GM23338 (cell line): ENCODE data around the gene FABP6. TPM values are rescaled to one million over a fixed set of nuclear protein-coding genes. Genes with fewer than 3 reads are reported as not detected.
"Not testable (repeated sequence)": the region's sequence is repeated elsewhere in the genome, so short reads cannot be mapped to it uniquely, and the experiment has no call there.

ENCODE experiments used
- ATAC-seq: fragments of 200-7000 bp; cut with Tn5 transposase; 3 replicates; pipeline ENCODE4 v1.9.1; 2020
- DNase-seq: peaks from one replicate; pipeline ENCODE4 v3.0.0-alpha.2; 2015; ENCODE audit warnings: low spot score
- H2AFZ ChIP-seq: fragments of 200-600 bp; sonication (generic); 2 replicates; pipeline ENCODE4 v1.8.0; 2016; ENCODE audit warnings: antibody characterized with exemption, mild to moderate bottlenecking, moderate library complexity
- H3F3A ChIP-seq: fragments of 200-600 bp; sonication (generic); replicated peaks from 2 replicates; pipeline ENCODE4 v1.8.0; 2017; ENCODE audit warnings: antibody characterized with exemption, mixed run types, low read depth
- H3K27ac ChIP-seq: fragments of 200-600 bp; sonication (generic); 2 replicates; pipeline ENCODE4 v1.6.1; 2016; ENCODE audit warnings: low read depth
- H3K27me3 ChIP-seq: fragments of 200-600 bp; sonication (generic); 2 replicates; pipeline ENCODE4 v1.8.0; 2016; ENCODE audit warnings: mild to moderate bottlenecking, mixed run types, moderate library complexity; ENCODE audit not compliant: insufficient read depth
- H3K36me3 ChIP-seq: fragments of 200-600 bp; sonication (generic); 2 replicates; pipeline ENCODE4 v1.8.0; 2016; ENCODE audit warnings: mild to moderate bottlenecking; ENCODE audit not compliant: insufficient read depth
- H3K4me1 ChIP-seq: fragments of 200-600 bp; sonication (generic); 2 replicates; pipeline ENCODE4 v1.8.0; 2016; ENCODE audit warnings: mild to moderate bottlenecking, moderate library complexity; ENCODE audit not compliant: insufficient read depth
- H3K4me2 ChIP-seq: fragments of 200-600 bp; sonication (generic); 2 replicates; pipeline ENCODE4 v1.7.1; 2017; ENCODE audit warnings: mixed run types
- H3K4me3 ChIP-seq: fragments of 200-600 bp; sonication (generic); 2 replicates; pipeline ENCODE4 v1.6.1; 2016; ENCODE audit warnings: mixed run types
- H3K79me2 ChIP-seq: fragments of 200-600 bp; sonication (generic); replicated peaks from 2 replicates; pipeline ENCODE4 v1.8.0; 2017; ENCODE audit warnings: mild to moderate bottlenecking; ENCODE audit not compliant: insufficient read depth
- H3K9me2 ChIP-seq: fragments of 200-600 bp; sonication (generic); 2 replicates; pipeline ENCODE4 v1.8.0; 2017; ENCODE audit not compliant: insufficient read depth
- H4K20me1 ChIP-seq: fragments of 200-600 bp; sonication (generic); replicated peaks from 2 replicates; pipeline ENCODE4 v1.8.0; 2017; ENCODE audit warnings: mild to moderate bottlenecking; ENCODE audit not compliant: insufficient read depth
- H3K27ac Mint-ChIP-seq: 2 replicates; pipeline ENCODE4 v1.8.0; 2020; ENCODE audit warnings: inconsistent platforms, mild to moderate bottlenecking, moderate library complexity, mixed read lengths
- H3K27me3 Mint-ChIP-seq: 3 replicates; pipeline ENCODE4 v1.8.0; 2022; ENCODE audit warnings: low read depth, mild to moderate bottlenecking, moderate library complexity, mixed read lengths, inconsistent platforms; ENCODE audit not compliant: insufficient read depth, poor library complexity
- H3K36me3 Mint-ChIP-seq: 3 replicates; pipeline ENCODE4 v1.8.0; 2021; ENCODE audit warnings: low read depth, mild to moderate bottlenecking, inconsistent platforms, moderate library complexity, mixed read lengths
- H3K4me1 Mint-ChIP-seq: 3 replicates; pipeline ENCODE4 v1.8.0; 2020; ENCODE audit warnings: mild to moderate bottlenecking, inconsistent platforms, mixed read lengths
- H3K4me3 Mint-ChIP-seq: 3 replicates; pipeline ENCODE4 v1.8.0; 2021; ENCODE audit warnings: moderate library complexity, mild to moderate bottlenecking, inconsistent platforms, mixed read lengths
- H3K9me3 Mint-ChIP-seq: 3 replicates; pipeline ENCODE4 v1.8.0; 2020; ENCODE audit warnings: moderate library complexity, mild to moderate bottlenecking, inconsistent platforms, mixed read lengths
- EZH2phosphoT487 ChIP-seq: fragments of 200-600 bp; sonication (generic); IDR thresholded peaks from one replicate; pipeline ENCODE4 v1.8.1; 2018; ENCODE audit warnings: antibody characterized with exemption; ENCODE audit not compliant: unreplicated experiment
- JUNB ChIP-seq: IDR thresholded peaks from one replicate; pipeline ENCODE4 v1.6.1; 2016; ENCODE audit warnings: antibody characterized with exemption; ENCODE audit not compliant: unreplicated experiment
- POLR2AphosphoS5 ChIP-seq: IDR thresholded peaks from 2 replicates; pipeline ENCODE4 v1.6.1; 2016; ENCODE audit warnings: antibody characterized with exemption, low read depth
- STAT1 ChIP-seq: IDR thresholded peaks from one replicate; pipeline ENCODE4 v1.6.1; 2016; ENCODE audit warnings: antibody characterized with exemption; ENCODE audit not compliant: unreplicated experiment
- ZNF114 ChIP-seq: fragments of 250-450 bp; sonication (Bioruptor Pico); IDR thresholded peaks from 2 replicates; pipeline ENCODE4 v1.5.0; 2020; ENCODE audit warnings: mild to moderate bottlenecking, moderate library complexity
- ZNF331 ChIP-seq: fragments of 250-450 bp; sonication (Bioruptor Pico); IDR thresholded peaks from 2 replicates; pipeline ENCODE4 v1.5.0; 2020; ENCODE audit warnings: low read depth, mild to moderate bottlenecking, moderate library complexity
- polyA plus RNA-seq: library from polyadenylated mRNA; unstranded; fragments of >200 nt; fragmentation: Nextera tagmentation; extraction: Ambion mirVana; gene quantifications from 2 replicates; pipeline ENCODE4 v1.2.1, GENCODE V29; 2016
- total RNA-seq: library from RNA; depleted of rRNA; stranded (reverse); fragments of >200 nt; shearing (Covaris generic); gene quantifications from 2 replicates; pipeline ENCODE4 v1.2.3, GENCODE V29; 2014
- TF ChIP-seq, protein P1 (sequence below): IDR thresholded peaks from 2 replicates; pipeline ENCODE4 v1.6.1; 2016; ENCODE audit warnings: antibody characterized with exemption
- TF ChIP-seq, protein P2 (sequence below): IDR thresholded peaks from one replicate; pipeline ENCODE4 v1.6.1; 2018; ENCODE audit warnings: antibody characterized with exemption; ENCODE audit not compliant: unreplicated experiment

The FABP6 gene
- total and polyA plus RNA-seq, 2 experiments from 2014 or later: 2.2 to 7.5 TPM

DNA sequence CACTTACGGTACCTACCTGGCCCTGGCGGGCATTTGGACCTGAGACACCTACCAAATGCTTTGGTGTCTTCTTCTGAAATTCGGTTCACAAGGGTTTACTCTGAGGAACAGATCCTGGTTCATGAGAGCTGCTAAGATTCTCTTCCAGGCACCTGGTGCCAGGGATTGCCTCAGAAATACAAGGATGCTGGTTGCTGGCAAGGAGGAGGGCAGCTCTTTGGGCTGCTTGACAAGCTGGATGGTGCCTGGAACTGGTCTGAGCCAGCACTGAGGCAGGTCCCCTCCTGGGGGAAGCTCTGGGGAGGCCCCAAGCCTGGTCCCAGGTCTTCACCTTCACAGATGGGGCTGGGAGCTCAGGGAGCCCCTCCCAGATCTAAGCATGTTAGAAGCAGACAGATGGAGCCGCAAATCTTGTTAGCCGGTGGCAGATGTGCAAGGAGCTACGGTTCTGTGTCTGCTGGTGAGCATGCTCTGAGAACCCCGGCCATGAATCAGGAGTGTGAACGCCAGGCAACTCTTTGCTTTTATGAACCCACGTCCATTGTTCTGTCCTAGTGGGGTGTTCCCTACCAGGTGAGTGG, 16.3 kb downstream of the FABP6 start:
- H3K9me3 Mint-ChIP-seq: no peaks in the 10 kb centered on the region
- H3K36me3 Mint-ChIP-seq: no peaks in the 10 kb centered on the region
- no peaks in the 10 kb centered on the region for H3K9me2 ChIP-seq
- peaks cover 5% of the 10 kb centered on the region; the same call in 1 of the 2 replicates for H3K4me1 ChIP-seq
- peaks cover 17% of the 10 kb centered on the region for H3K27me3 Mint-ChIP-seq
- peaks cover 3% of the 10 kb centered on the region; the same call in 1 of the 2 replicates for H4K20me1 ChIP-seq
- H3K4me1 Mint-ChIP-seq: peaks cover 20% of the 10 kb centered on the region
- H2AFZ ChIP-seq: no peak overlapping the region
- H3K36me3 ChIP-seq: no peaks in the 10 kb centered on the region
- no peak overlapping the region for H3K4me3 ChIP-seq
- 0 out of 2 replicates have a peak overlapping the region, but pooled peaks have one; percentile 26 for H3K27ac ChIP-seq
- ATAC-seq (peak; percentile 14; the same call in 2 of the 3 replicates), DNase-seq (no peak)
- no peak overlapping the region for H3K27ac Mint-ChIP-seq
- H3F3A ChIP-seq: peaks cover 6% of the 10 kb centered on the region; the same call in 1 of the 2 replicates
- TF ChIP-seq, protein P1, sequence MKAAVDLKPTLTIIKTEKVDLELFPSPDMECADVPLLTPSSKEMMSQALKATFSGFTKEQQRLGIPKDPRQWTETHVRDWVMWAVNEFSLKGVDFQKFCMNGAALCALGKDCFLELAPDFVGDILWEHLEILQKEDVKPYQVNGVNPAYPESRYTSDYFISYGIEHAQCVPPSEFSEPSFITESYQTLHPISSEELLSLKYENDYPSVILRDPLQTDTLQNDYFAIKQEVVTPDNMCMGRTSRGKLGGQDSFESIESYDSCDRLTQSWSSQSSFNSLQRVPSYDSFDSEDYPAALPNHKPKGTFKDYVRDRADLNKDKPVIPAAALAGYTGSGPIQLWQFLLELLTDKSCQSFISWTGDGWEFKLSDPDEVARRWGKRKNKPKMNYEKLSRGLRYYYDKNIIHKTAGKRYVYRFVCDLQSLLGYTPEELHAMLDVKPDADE: no peak
- TF ChIP-seq EZH2phosphoT487 (no peak), JUNB (no peak), ZNF331 (CRISPR knock-in tag) (no peak), POLR2AphosphoS5 (no peak), STAT1 (no peak), ZNF114 (CRISPR knock-in tag) (no peak)
- TF ChIP-seq, protein P2, sequence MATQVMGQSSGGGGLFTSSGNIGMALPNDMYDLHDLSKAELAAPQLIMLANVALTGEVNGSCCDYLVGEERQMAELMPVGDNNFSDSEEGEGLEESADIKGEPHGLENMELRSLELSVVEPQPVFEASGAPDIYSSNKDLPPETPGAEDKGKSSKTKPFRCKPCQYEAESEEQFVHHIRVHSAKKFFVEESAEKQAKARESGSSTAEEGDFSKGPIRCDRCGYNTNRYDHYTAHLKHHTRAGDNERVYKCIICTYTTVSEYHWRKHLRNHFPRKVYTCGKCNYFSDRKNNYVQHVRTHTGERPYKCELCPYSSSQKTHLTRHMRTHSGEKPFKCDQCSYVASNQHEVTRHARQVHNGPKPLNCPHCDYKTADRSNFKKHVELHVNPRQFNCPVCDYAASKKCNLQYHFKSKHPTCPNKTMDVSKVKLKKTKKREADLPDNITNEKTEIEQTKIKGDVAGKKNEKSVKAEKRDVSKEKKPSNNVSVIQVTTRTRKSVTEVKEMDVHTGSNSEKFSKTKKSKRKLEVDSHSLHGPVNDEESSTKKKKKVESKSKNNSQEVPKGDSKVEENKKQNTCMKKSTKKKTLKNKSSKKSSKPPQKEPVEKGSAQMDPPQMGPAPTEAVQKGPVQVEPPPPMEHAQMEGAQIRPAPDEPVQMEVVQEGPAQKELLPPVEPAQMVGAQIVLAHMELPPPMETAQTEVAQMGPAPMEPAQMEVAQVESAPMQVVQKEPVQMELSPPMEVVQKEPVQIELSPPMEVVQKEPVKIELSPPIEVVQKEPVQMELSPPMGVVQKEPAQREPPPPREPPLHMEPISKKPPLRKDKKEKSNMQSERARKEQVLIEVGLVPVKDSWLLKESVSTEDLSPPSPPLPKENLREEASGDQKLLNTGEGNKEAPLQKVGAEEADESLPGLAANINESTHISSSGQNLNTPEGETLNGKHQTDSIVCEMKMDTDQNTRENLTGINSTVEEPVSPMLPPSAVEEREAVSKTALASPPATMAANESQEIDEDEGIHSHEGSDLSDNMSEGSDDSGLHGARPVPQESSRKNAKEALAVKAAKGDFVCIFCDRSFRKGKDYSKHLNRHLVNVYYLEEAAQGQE: no peak
- no peak overlapping the region for H3K4me3 Mint-ChIP-seq
- no peaks in the 10 kb centered on the region for H3K79me2 ChIP-seq
- H3K4me2 ChIP-seq: no peak overlapping the region
- no peaks in the 10 kb centered on the region for H3K27me3 ChIP-seq

DNA sequence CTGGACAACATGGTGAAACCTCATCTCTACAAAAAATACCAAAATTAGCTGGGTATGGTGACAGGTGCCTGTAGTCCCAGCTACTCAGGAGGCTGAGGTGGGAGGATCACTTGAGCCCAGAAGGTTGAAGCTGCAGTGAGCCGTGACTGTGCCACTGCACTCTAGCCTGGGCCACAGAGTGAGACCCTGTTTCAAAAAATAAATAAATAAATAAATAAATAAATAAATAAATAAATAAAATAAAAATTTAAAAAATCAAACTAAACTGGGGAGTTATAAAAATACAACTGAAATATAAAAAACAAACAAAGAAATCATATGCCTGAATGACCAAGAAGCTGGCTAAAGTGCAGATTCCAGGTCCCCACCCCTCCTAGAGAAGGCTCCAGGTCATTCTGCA, 20.3 kb downstream of the FABP6 start:
- not testable (repeated sequence) for H3K4me1 ChIP-seq, H3K9me3 Mint-ChIP-seq, H4K20me1 ChIP-seq, H3K9me2 ChIP-seq, H3K4me3 ChIP-seq, H3K4me2 ChIP-seq, H3K27me3 ChIP-seq, H3K79me2 ChIP-seq, H3K27ac ChIP-seq, H3F3A ChIP-seq, H3K27ac Mint-ChIP-seq, H2AFZ ChIP-seq, H3K36me3 ChIP-seq, ATAC-seq, H3K4me3 Mint-ChIP-seq, DNase-seq
- H3K4me1 Mint-ChIP-seq: peaks cover 16% of the 10 kb centered on the region
- peaks cover 38% of the 10 kb centered on the region for H3K36me3 Mint-ChIP-seq
- peaks cover 11% of the 10 kb centered on the region for H3K27me3 Mint-ChIP-seq
